Activated T-cell treated with anti-CD3 and anti-CD28 coated beads, Interleukin-2, amount 50 U/mL, for 48 hours (primary cell): ENCODE measurements around the gene PIP4K2A.

Source experiments
- DNase-seq, 2 experiments: peaks; one replicate each; pipeline ENCODE4 v3.0.0-alpha.2; 2020

The PIP4K2A gene

DNA sequence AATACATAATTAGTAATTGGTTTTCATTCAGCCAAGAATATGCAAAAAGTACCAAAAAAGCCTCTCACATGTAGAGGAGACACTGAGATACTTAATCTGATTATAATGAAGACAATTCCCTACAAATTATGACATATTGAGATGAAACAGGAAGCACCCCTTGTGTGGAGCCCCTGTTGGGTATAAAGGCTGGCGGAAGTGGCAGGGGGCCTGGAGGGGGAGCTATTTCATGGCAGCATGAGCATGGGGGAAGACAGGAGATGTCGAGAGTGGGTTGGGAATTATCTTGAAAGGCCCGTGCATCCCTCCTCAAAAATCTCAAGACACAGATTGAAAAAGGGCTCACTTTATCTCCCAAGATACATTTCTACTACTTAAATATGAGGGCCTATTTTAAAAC, 96.9 kb downstream of the PIP4K2A start:
- no peak for DNase-seq

DNA sequence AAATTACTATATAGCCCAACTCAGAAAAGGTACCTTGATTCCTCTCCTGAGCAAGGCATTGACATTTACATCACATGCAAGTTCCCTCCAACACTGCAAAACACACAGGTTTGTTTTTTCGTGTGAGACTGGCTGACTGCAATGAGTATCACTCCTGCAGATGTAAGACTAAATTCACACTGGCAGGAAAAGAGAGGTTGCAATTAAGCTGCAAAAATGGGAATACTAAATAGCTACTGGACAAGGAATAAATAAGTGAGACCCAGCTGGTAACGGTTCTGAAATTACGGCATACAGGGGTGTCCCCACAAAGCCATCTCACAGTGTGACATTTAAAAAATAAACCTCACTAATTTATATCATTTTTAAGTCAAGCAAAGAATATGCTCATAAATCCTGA, 97.3 kb downstream of the PIP4K2A start:
- DNase-seq, result no peak

DNA sequence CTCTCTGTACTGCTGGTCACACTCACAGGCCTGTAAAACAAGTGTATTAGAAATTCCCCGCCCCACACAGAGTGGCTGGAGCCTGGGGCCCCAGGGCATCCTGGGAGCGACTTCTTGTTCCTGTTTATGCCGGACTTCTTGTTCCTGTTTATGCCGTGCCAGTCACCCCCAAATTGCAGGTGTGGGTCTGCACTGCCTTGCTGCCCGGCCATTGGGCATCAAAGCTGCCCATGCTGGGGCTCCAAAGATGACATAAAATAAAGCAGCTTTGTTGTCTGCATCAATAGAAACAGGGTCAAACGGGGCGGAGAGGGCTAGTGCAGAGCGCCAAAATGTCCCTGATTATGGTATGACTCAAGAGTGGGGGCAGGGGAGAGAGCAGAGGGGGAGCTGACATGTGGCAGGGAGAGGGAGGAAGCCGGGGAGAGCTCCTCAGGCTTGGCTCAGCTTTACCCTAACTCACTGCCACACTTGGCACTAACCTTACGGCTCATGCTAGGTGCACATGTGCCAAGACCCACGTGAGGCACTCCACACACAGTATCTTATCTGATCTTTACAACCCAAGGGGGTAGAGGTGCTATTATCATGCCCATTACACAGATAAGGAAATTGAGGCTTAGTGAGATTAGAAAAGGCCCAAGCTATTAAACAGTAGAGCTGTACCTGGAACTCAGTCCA, 98.4 kb downstream of the PIP4K2A start:
- DNase-seq, result no peak

DNA sequence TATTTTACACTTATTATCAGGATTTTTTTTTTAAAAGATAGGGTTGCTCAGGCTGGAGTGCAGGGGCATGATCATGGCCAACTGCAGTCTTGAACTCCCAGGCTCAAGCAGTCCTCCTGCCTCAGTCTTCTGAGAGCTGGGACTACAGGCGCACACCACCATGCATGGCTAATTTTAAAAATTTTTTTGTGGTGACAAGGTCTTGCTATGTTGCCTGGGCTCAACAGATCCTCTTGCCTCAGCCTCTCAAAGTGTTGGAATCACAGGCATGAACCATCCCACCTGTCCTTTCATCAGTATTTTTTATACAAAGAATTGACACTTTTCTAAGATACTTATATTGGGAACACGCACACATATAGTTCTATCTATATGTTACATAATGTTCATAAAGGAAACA, 99.3 kb downstream of the PIP4K2A start:
- no peak for DNase-seq

DNA sequence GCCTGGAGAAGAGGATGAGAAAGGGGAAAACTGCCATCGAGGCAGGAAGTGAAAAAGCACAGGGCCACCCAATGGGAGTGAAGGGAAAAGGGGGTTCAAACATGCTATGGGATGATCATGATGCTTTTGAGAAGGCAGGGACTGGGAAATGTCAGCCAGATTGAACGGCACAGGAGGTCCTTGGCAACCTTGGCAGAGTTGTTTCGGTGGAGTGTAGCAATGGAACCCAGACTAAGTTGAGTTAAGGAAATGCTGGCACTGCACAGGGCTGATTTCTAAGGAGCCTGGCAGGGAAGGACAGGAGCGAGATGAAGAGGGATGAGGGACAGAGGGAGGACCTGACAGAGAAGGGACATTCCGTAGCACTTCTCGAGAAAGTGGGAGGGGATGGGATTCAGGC, 101.4 kb downstream of the PIP4K2A start:
- DNase-seq, result no peak

DNA sequence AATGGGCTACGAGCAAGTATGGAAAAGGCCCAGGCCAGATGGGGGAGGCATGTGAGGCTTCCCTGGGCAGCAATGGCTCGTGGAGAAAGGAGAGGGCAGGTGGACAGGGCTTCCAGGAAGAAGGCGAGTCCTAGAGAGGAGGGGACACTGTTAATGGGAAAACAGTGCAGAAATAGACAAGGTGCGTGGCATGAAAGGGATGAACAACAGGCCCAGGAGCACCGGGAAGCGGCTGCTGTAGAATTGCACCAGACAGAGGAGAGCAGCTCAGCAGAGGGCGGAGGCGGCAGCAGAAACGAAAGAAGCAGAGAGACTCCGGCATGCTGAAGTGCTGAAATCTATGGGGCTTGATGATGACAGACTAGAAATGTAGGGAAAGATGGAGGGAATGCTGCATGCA, 102.1 kb downstream of the PIP4K2A start:
- no peak for DNase-seq

DNA sequence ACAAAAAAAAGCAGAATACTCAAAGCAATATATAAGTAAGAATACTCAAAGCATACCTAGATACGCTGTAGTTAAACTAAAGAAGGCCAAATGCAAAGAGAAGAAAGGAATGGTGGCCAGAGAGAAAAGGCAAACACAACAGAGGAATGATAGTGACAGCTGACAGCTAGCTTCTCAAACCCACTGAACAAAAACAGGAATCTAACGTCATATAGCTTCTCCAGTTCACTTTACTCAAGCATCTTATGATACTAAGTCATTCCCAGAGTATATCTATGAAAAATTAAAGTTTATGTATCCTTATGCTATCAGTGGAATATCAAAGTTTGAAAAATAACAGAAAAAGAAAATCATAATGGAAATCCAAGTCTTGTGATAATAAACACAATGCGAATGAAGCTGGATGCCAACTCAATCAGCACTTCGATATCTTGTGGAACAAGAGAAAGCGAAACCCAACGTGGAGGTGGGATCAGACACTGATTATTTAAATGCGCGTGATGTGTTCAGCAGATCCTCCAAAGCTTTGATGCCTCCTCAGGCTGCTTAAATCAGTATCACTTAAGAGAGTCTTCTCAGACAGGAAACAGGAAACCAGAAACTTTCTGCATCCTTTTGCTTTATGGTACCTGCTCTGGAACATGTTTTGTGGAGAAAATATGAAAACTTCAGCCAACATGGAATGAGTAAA, 102.8 kb downstream of the PIP4K2A start:
- no peak for DNase-seq

DNA sequence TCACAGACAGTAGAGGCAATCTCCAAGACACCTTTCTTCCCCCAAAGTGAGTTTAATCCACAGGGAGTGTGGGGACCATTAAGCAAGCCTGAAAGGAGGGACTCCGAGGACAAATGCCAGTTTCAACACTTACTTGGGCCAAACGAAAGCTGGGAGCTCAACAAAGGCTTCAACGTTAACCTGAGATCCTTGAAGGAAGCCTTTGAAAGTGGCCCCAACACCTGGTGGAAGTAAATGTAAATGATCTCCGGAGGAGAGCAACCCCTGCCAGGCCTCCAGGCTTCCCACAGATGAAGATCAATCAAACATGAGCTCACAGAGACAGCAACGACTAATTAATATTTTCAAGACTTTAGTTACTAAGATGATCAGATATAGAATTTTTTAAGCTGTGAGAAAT, 103.8 kb downstream of the PIP4K2A start:
- DNase-seq, result no peak

DNA sequence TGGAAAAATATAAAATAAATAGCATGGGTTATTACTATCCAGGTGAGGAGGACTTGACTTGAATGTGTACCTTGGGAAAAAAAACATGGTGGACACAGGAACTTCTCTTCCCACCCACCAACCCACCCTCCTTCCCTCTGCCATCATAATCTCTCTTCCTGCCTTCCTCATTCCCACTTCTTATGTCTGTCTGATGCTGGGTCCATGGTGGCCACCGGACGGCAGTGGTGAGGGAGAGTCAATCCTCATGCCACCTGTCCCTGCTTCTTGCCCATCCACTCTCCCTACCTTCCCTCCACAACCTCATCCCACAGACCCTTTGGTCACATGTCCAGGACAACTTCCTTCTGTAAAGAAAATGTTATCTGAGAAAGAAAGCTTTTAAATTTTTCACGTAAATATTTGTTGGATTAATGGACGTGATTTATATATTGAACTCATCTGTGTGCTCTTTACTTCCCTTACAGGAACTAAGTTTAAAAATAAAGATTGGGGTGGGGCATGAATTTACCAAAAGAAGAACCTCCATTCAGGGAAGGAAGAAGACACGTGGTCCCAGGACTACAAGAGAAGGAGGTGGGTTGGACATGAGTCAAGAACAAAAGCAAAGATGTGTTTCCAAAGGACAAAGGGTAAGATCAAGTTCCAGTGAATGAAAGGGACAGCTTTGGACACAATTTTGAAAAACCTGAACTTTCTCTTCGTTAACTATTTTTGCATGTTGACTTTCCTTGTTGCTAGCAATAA, 104.5 kb downstream of the PIP4K2A start:
- no peak for DNase-seq

DNA sequence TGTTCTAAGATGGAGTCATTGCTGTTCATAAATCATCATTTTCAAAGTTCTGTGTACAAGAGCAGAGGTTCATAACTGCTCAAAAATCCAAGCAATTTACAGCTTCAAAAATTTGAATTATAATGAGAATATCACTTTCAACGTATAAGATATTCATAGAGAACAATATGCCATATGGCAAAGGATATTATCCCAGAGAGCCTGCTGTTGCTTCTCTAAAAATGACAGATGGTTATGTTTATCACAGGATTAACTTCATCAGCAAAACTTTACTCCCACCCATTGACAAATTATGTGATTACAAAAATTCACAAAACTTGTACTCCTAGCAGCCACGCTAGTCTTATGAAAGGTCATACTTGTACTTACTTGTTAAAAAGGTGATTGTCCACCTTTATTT, 105.1 kb downstream of the PIP4K2A start:
- no peak for DNase-seq

DNA sequence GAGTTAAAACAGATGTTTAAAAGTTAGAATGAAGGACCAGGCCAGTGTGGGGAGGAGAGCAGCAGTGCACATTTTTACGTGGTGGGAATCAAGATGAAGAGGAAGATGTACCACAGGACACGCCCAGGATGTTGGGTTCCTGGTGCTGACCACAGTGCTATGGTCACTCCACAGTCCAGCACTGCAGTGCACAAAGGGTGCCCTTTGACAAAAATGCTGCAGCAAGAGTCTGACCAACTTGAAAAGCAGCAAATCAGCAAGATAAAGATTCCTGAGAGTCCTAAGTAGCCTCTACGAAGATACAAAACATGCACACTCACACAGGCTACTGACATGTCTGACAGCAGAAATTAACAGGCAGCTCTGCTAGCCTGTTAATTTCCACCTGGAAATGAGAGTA, 107.1 kb downstream of the PIP4K2A start:
- no peak for DNase-seq

DNA sequence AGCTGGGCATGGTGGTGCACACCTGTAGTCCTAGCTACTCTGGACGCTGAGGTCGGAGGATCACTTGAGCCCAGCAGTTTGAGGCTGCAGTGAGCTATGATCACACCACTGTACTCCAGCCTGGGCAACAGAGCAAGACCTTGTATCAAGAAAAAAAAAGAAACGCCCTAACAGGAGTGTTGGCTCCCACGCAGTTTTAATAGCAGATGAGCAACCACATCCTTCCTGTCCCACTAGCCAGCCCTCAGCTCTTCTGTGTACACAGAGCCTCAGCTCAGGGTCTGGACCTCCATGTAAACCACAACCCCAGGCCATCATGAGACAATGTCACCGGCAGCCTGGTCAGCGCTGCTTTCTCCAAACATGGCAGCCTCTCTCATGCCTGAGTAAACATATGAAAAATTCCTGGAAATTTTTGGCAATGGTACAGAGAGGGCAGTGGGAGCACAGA, 108.2 kb downstream of the PIP4K2A start:
- DNase-seq, result no peak

DNA sequence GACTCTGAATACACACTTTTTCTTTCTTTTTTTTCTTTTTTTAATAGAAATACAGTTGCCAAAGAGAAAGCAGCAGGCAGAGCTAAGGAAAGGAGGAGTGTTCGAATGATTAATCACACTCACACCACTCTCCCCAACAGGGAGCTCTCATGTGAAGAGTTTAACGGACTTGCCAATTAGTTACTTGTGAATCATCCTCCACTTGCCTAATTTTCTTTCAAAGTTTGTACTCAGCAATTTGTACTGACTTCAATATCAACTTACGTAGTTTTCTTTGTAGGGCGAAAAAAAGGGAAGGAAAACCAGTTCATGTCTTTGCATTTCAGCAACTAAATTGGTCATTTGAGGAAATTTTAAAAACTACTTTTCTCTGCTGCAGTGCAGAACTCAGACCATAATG, 109.2 kb downstream of the PIP4K2A start:
- DNase-seq, result no peak

DNA sequence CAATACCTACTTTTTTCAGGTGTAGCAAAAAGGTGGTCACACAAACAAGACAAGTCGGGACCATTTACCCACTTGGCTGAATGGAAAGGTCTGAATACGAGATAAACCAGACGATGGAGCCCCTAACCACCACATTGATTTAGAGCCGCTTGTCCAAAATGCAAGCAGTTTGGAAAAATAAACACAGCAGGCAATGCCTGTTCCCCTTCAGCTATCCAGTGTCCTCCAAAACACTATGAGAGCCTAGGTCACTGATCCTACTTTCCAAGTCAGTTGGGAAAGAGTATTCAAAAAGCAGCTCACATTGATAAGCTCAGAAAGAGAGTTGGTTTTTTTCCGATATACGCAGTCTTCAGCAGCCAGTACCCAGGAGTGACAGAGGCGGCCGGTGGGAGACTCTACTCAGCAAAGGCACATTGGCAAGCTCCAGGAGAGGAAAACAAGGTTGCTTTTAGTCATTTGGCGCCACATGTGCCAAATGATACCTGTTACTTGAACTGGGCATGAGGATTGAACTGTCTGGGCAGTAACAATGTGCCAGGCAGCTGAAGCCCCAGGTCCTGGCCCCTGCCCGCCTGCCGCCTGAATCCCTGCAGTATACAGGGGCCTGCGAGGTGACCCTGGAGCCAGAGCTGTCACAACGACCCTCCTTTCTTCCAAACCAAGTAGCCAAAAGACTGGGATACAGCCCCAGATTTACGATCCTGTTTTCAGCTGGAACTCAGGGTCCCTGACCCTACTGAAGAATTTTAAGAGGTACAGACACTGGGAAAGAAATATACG, 109.8 kb downstream of the PIP4K2A start:
- DNase-seq, result no peak

DNA sequence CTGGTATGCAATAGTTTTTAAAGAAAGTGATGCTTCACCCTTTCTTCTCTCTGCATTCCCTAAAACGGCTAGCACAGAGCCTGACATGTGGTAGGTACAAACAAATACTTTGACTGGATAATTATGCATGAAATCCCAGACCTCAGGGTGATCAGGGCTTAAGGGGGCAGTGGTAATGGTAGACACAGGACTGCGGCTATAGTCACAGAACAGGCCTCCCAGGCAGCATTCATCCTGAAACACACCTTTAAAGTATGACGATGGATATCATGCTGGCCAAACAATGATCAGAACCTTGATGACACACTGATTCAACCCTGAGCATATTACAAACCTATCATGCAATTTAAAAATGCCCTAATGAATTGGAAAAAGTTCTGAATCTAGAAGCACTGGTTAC, 110.8 kb downstream of the PIP4K2A start:
- no peak for DNase-seq

DNA sequence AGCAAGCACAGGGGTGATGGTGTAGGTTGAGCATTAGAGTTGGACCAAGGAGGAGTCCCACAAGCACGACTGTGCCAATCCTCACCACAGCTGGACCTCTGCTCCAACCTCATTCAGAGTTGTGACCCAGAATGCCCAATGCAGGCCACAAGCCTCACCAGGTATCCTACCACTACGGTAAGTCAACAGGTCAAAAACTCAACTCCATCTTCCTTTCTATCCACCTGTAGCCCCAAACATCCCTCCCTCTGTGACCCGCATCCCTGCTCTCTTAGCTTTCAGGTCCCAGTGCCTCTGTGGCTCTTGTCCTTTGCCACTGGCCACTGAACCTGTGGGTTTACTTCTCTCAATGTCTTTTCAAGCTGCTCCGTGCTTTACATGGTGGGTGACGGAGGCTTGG, 112.8 kb downstream of the PIP4K2A start:
- no peak for DNase-seq

DNA sequence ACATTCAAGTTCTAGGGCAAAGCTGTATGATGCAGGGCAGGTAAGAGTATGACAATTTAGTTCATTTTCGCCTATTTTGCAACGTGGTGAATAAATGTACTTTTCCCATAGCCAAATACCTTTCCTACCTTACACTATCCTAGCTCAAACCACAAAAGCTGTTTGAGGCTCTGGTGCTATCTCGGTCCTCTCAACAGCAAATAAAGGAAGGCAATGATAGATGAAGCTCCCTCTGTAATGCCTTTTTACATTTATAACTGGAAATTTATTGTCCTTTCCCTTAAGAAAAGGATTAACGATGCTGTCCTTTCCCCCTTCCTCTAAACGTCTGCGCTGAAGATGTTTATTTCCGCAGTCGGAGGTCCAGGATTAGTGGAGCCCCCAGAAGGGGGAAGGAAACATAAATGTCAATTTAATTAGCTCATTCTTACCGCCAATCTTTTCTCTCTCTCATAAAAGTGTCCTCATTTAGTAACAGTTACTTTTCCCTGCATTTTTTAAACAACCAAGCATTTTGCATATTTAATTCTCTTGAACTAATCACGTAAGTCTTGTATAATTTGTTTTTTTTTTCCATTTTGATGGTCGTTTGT, 114.6 kb downstream of the PIP4K2A start:
- no peak for DNase-seq

DNA sequence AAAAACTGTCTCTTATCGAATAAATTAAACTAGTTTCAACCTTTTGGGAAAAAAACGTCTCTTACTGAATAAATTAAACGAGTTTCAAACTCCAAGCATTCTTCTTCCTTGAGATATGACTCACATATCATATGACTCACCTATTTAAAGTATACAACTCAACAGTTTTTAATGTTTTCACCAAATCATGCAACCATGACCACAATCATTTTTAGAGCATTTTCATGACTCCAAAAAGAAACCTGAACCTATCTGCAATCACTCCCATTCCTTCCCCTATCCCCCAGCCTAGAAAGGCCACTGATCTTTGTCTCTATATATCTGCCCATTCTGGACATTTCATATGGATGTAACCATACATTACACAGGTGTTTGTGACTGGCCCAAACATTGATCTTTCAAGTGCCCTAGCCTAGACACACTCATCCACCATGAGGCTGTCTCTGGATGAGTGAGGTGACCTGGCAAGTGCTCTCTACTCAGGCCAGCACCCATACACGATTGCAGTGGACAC, 115.3 kb downstream of the PIP4K2A start:
- DNase-seq, result no peak

DNA sequence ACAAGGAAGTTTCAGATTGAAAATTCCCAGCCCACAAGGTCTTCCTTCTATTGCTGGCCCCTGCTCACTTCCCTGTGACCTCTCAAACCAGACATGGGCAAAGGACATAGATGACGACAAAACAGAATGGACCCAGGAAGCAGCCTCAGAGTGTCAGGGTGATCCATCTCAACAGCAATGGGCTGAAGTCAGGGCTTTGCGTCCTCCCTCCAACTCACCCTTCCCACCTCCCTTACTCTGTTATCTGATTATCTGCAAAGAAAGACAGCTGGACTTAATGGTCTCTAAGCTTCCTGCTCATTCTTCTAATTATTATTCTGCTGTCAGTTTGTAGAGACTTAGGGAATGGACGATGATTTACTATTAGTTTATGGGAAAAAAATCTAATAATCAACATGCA, 115.9 kb downstream of the PIP4K2A start:
- DNase-seq, result no peak

DNA sequence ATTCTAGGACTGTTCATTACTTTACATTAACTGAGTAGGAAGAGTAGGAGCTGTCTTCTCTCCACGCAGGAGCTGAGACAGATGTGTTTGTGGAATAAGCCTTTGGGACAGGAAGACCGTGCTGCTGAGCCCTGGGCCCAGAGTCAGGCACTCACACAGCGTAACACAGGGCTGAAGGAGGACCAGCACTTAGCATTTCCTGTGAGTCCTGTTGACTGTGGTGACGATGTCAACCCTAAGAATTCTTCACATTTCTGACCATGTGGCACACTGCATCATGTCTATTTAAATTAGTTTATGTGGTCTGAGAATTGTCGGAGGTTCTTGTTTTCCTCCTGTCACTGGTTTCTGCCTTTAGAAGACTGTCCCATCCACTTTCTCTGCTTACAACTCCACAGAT, 117.2 kb downstream of the PIP4K2A start:
- DNase-seq, result no peak

DNA sequence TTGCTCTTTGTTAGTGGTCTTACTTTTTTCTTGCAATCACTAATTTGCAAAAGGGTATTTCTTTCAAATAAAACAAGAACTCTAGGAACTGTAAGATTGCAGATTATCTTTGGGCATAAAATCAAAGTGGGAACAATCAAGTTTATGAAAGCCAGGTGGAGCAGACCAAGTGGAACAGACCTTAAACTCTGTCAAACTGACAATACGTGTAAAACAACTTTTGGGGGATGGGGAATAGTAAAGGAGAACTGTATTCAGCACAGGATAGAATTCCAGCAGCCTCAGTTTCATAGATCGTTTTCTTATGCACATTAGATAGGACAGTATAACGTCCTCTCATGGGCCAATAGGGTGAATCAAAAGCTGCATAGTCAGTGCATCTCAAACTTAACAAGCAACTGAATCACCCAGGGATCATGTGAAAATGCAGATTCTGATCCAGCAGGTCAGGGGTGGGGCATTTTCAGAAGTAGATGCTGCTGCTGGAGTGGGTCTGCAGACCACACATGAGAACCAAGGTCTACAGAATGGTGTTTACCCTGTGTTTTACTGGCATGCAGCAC, 120.7 kb downstream of the PIP4K2A start:
- no peak for DNase-seq

DNA sequence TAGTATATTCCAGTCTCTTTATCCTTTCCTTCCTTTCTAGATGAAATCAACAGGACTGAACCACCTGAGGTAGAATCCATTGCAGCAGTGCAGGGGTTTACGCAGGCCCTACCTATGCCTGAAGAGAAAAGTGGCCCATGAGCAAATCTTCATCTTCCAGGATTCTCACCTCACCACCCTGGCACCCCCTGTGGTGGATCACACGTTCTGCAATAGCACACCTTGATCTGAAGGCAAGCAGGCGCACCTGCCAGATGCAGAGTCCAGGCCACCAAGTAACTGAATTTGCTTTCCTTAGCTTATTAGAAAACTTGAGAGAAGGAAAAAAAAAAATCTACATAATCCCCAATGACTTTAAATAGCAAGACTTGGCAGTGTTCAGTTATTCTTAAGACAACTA, 121.4 kb downstream of the PIP4K2A start:
- DNase-seq, result no peak
